ENCODE measurements around the gene YEATS2. TPM values are rescaled to one million over a fixed set of nuclear protein-coding genes. Genes with fewer than 3 reads are reported as not detected.

The YEATS2 gene
- total RNA-seq (2021; ENCODE audit: unreplicated experiment) = 33.8 TPM
- polyA plus RNA-seq (2012; ENCODE audit: insufficient read length) = 38.0 TPM
- percentile 89 among the genes with signal in this experiment for Bru-seq, nascent RNA
- BruChase-seq, experiment 1, labeled RNA remaining after a 2-hour chase = percentile 82 among the genes with signal in this experiment
- percentile 82 among the genes with signal in this experiment for BruChase-seq, experiment 2, labeled RNA remaining after a 6-hour chase
- long read RNA-seq, full-length matches to known transcripts = 5 of 44 reads
- long read RNA-seq, partial matches to known transcripts = 21 of 44 reads
- long read RNA-seq, other reads (novel, unspliced or antisense) = 18 of 44 reads

GRCh38 chr3:183697610-183698317 lies at the start of gene YEATS2:
TSS of gene YEATS2 (plus strand) at chr3:183697797. CDS start at chr3:183715163, 17,366 bp downstream.
- DNase-seq (ENCODE audit: low read depth, low spot score) (no peak), ATAC-seq (peak; percentile 95)
- Histone ChIP-seq H3K27me3 (ENCODE audit: control insufficient read depth, insufficient read depth, low read length) (no peaks in the 10 kb centered on the region), H3K27ac (ENCODE audit: low read length) (peak within 1 kb of the TSS; percentile 81), H3K36me3 (ENCODE audit: control insufficient read depth, insufficient read depth, low read length) (peaks cover 3% of the 10 kb centered on the region; the same call in 1 of the 2 replicates), H3K4me1 (ENCODE audit: control insufficient read depth, insufficient read depth, low read length) (peaks cover 12% of the 10 kb centered on the region), H3K4me3 (ENCODE audit: low read depth in 2 of 2, low read length in 2 of 2) (peak within 1 kb of the TSS; percentile 78 to 87), H3K9me3 (ENCODE audit: control insufficient read depth, insufficient read depth, low read depth, low read length) (no peaks in the 10 kb centered on the region)
- intact Hi-C loops (cut with micrococcal nuclease; ENCODE audit: unreplicated experiment) (loop anchor here (5.0 kb wide), 1 partner anchor 60 kb away; the partner anchor contains the start of gene KLHL24), in situ Hi-C loops (cut with HindIII; ENCODE audit: low pct_unique_long_range_greater_than_20kb, low sequenced_read_pairs) (no loop called here)
- CTCF ChIA-PET = interaction anchor here (0.5 kb wide), 1 partner anchor 138 kb away, joined by 13 read pairs; no protein-coding TSS in a partner anchor
- TF ChIP-seq TCF7L2 (IDR thresholded peaks at IDR 0.05; ENCODE audit: low read depth, low read length) (no peak), POLR2AphosphoS5 (IDR thresholded peaks at IDR 0.05; ENCODE audit: low read depth, low read length) (peak; percentile 74), SIN3A (IDR thresholded peaks at IDR 0.05; ENCODE audit: borderline replicate concordance, insufficient read depth, low read depth, low read length) (peak; percentile 84; the same call in 1 of the 2 replicates)
- BruUV-seq (replicated peaks) = no TSS peak
- POLR2A ChIA-PET = interaction anchor here (0.5 to 0.7 kb wide), 9 partner anchors 12 to 569 kb away, joined by 3 to 8 read pairs (median 4); no protein-coding TSS in a partner anchor

GRCh38 chr3:183650554-183650953 lies 47.0 kb upstream of the YEATS2 start:
- in situ Hi-C loops (cut with HindIII; ENCODE audit: low pct_unique_long_range_greater_than_20kb, low sequenced_read_pairs) (no loop called here), intact Hi-C loops (cut with micrococcal nuclease; ENCODE audit: unreplicated experiment) (no loop called here)
- no peak for ATAC-seq
- no peak for DNase-seq (ENCODE audit: low read depth, low spot score)
- ChIA-PET POLR2A (no interaction called here), CTCF (no interaction called here)
- Histone ChIP-seq H3K4me3 (ENCODE audit: low read depth in 2 of 2, low read length in 2 of 2) (no peak overlapping the region), H3K27me3 (ENCODE audit: control insufficient read depth, insufficient read depth, low read length) (no peaks in the 10 kb centered on the region), H3K36me3 (ENCODE audit: control insufficient read depth, insufficient read depth, low read length) (no peaks in the 10 kb centered on the region), H3K4me1 (ENCODE audit: control insufficient read depth, insufficient read depth, low read length) (no peaks in the 10 kb centered on the region), H3K9me3 (ENCODE audit: control insufficient read depth, insufficient read depth, low read depth, low read length) (peaks cover 44% of the 10 kb centered on the region), H3K27ac (ENCODE audit: low read length) (no peak overlapping the region)
- BruUV-seq (replicated peaks) = TSS peak; percentile 22
- TF ChIP-seq SIN3A (IDR thresholded peaks at IDR 0.05; ENCODE audit: borderline replicate concordance, insufficient read depth, low read depth, low read length) = no peak
- TF ChIP-seq CTCF (IDR thresholded peaks at IDR 0.05) = no peak
- TF ChIP-seq REST (IDR thresholded peaks at IDR 0.05; ENCODE audit: insufficient read depth in 1 of 2, low read depth in 2 of 2, low read length in 1 of 2) = no peak
- TF ChIP-seq TCF7L2 (IDR thresholded peaks at IDR 0.05; ENCODE audit: low read depth, low read length) = no peak
- no peak for TF ChIP-seq POLR2AphosphoS5 (IDR thresholded peaks at IDR 0.05; ENCODE audit: low read depth, low read length)

Data from Panc1 (cell line).